ENCODE data around the gene ZNF324.
"Not testable (repeated sequence)": the region's sequence is repeated elsewhere in the genome, so short reads cannot be mapped to it uniquely, and the experiment has no call there.

The ZNF324 gene

DNA sequence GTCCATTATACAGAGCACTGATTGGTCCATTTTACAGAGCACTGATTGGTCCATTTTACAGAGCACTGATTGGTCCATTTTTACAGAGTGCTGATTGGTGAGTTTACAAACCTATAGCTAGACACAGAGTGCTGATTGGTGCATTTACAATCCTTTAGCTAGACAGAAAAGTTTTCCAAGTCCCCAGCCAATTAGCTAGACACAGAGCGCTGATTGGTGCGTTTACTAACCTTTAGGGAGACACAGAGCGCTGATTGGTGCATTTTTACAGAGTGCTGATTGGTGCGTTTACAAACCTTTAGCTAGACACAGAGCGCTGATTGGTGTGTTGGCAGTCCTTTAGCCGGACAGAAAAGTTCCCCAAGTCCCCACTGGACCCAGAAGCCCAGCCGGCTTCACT lies 23.9 kb upstream of the ZNF324 start:
- Histone ChIP-seq H3K9me3 (ENCODE audit: control extremely low read depth in 1 of 5, control insufficient read depth in 4 of 5, insufficient read depth in 2 of 5, low read depth in 1 of 5, low read length in 4 of 5) (peaks cover 0 to 28% (median 6%) of the 10 kb centered on the region in 5 experiments), H3K4me1 (ENCODE audit: control extremely low read depth in 1 of 4, control insufficient read depth in 4 of 4, insufficient read depth in 4 of 4, low read length in 3 of 4) (peaks cover 0 to 19% (median 15%) of the 10 kb centered on the region in 4 experiments)
- DNase-seq; POLR2A ChIA-PET; H3K4me3 ChIP-seq (ENCODE audit: control insufficient read depth in 1 of 7, extremely low read depth in 1 of 7, insufficient read depth in 4 of 7, low read depth in 2 of 7, low read length in 6 of 7); H3K27ac ChIP-seq (ENCODE audit: insufficient read depth in 1 of 2, low read depth in 1 of 2, low read length in 2 of 2, poor library complexity in 1 of 2, severe bottlenecking in 2 of 2); H3K36me3 ChIP-seq (ENCODE audit: control insufficient read depth in 4 of 4, insufficient read depth in 4 of 4, low read length in 3 of 4); H3K27me3 ChIP-seq (replicated peaks in 2 of 5; ENCODE audit: control insufficient read depth in 4 of 5, insufficient read depth in 5 of 5, low read length in 4 of 5): not testable (repeated sequence)
- CTCF ChIA-PET, result interaction anchor here (1.0 kb wide), 1 partner anchor 9 kb away, joined by 3 read pairs; no protein-coding TSS in a partner anchor
- WGBS (ENCODE audit: insufficient coverage), result 96% methylated on average over 7 of the region's 7 CpGs

- H3K4me3 ChIP-seq (ENCODE audit: control insufficient read depth in 1 of 7, extremely low read depth in 1 of 7, insufficient read depth in 4 of 7, low read depth in 2 of 7, low read length in 6 of 7); DNase-seq; POLR2A ChIA-PET; H3K36me3 ChIP-seq (ENCODE audit: control insufficient read depth in 4 of 4, insufficient read depth in 4 of 4, low read length in 3 of 4); H3K27ac ChIP-seq (ENCODE audit: insufficient read depth in 1 of 2, low read depth in 1 of 2, low read length in 2 of 2, poor library complexity in 1 of 2, severe bottlenecking in 2 of 2); CTCF ChIA-PET; H3K9me3 ChIP-seq (ENCODE audit: control extremely low read depth in 1 of 5, control insufficient read depth in 4 of 5, insufficient read depth in 2 of 5, low read depth in 1 of 5, low read length in 4 of 5): not testable (repeated sequence)
- WGBS (ENCODE audit: insufficient coverage), result 76% methylated on average over 3 of the region's 3 CpGs
- peaks cover 0 to 13% (median 8%) of the 10 kb centered on the region in 4 experiments for H3K4me1 ChIP-seq (ENCODE audit: control extremely low read depth in 1 of 4, control insufficient read depth in 4 of 4, insufficient read depth in 4 of 4, low read length in 3 of 4)
- peaks cover 0 to 12% (median under 1%) of the 10 kb centered on the region in 5 experiments for H3K27me3 ChIP-seq (replicated peaks in 2 of 5; ENCODE audit: control insufficient read depth in 4 of 5, insufficient read depth in 5 of 5, low read length in 4 of 5)
Observed at GRCh38 chr19:58448860-58449259, 18.0 kb upstream of the ZNF324 start.

DNA sequence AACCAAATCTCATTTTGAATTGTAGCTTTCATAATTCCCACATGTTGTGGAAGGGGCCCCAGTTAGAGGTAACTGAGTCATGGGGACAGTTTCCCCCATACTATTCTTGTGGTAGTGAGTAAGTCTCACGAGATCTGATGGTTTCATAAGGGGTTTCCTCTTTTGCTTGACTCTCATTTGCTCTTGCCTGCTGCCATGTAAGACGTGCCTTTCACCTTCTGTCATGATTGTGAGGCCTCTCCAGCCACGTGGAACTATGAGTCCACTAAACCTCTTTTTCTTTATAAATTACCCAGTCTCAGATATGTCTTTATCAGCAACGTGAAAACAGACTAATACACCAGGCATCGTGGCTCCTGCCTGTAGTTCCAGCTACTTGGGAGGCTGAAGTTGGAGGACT lies 16.9 kb upstream of the ZNF324 start:
- H3K36me3 ChIP-seq (ENCODE audit: control insufficient read depth in 4 of 4, insufficient read depth in 4 of 4, low read length in 3 of 4), result peaks cover 0 to 11% (median 7%) of the 10 kb centered on the region in 4 experiments
- H3K4me3 ChIP-seq (ENCODE audit: control insufficient read depth in 1 of 7, extremely low read depth in 1 of 7, insufficient read depth in 4 of 7, low read depth in 2 of 7, low read length in 6 of 7); POLR2A ChIA-PET; H3K27ac ChIP-seq (ENCODE audit: insufficient read depth in 1 of 2, low read depth in 1 of 2, low read length in 2 of 2, poor library complexity in 1 of 2, severe bottlenecking in 2 of 2); DNase-seq; H3K9me3 ChIP-seq (ENCODE audit: control extremely low read depth in 1 of 5, control insufficient read depth in 4 of 5, insufficient read depth in 2 of 5, low read depth in 1 of 5, low read length in 4 of 5); CTCF ChIA-PET: not testable (repeated sequence)
- peaks cover 0 to 12% (median 0%) of the 10 kb centered on the region in 5 experiments for H3K27me3 ChIP-seq (replicated peaks in 2 of 5; ENCODE audit: control insufficient read depth in 4 of 5, insufficient read depth in 5 of 5, low read length in 4 of 5)
- WGBS (ENCODE audit: insufficient coverage), result 71% methylated on average over 3 of the region's 5 CpGs
- H3K4me1 ChIP-seq (ENCODE audit: control extremely low read depth in 1 of 4, control insufficient read depth in 4 of 4, insufficient read depth in 4 of 4, low read length in 3 of 4), result peaks cover 0 to 13% (median 8%) of the 10 kb centered on the region in 4 experiments

DNA sequence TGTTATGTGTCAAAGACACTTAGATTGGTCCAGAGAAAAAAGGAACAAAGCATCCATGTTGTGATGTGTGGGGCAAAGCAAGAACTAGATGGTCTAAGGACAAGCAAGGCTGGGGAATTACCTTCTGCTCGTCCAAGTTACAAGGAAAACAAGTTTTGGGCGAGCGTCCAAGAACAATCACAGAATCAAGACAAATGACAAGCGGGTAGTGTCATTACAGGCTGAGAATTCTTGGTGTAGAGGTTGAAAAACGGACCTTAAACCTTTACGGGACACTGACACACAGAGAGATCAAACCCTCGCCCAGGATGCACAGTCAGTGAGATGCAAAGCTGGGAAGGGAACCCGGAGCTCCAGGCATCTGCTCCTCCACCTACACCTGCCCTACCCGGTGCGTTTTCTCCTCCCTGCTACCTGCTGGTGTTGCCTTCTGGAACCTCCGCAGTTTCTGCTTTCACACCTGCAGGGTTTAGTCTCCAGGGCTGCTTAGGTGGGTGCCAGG lies 16.0 kb upstream of the ZNF324 start:
- Histone ChIP-seq H3K36me3 (ENCODE audit: control insufficient read depth in 4 of 4, insufficient read depth in 4 of 4, low read length in 3 of 4) (peaks cover 0 to 16% (median 7%) of the 10 kb centered on the region in 4 experiments), H3K27me3 (replicated peaks in 2 of 5; ENCODE audit: control insufficient read depth in 4 of 5, insufficient read depth in 5 of 5, low read length in 4 of 5) (peaks cover 0 to 12% (median 0%) of the 10 kb centered on the region in 5 experiments), H3K9me3 (ENCODE audit: control extremely low read depth in 1 of 5, control insufficient read depth in 4 of 5, insufficient read depth in 2 of 5, low read depth in 1 of 5, low read length in 4 of 5) (peaks cover 0 to 8% (median 3%) of the 10 kb centered on the region in 5 experiments), H3K27ac (ENCODE audit: insufficient read depth in 1 of 2, low read depth in 1 of 2, low read length in 2 of 2, poor library complexity in 1 of 2, severe bottlenecking in 2 of 2) (no peak overlapping the region), H3K4me3 (ENCODE audit: control insufficient read depth in 1 of 7, extremely low read depth in 1 of 7, insufficient read depth in 4 of 7, low read depth in 2 of 7, low read length in 6 of 7) (peak overlapping the region; percentile 55 to 86 (median 83)), H3K4me1 (ENCODE audit: control extremely low read depth in 1 of 4, control insufficient read depth in 4 of 4, insufficient read depth in 4 of 4, low read length in 3 of 4) (peaks cover 0 to 13% (median 8%) of the 10 kb centered on the region in 4 experiments)
- ChIA-PET POLR2A (interaction anchor here (1.2 kb wide), 1 partner anchor 11 kb away, joined by 5 read pairs; the partner anchor contains the start of gene ZNF132), CTCF (no interaction called here)
- peak in 1 of 3 donors; percentile 19 for DNase-seq
- WGBS (ENCODE audit: insufficient coverage), result 12% methylated on average over 11 of the region's 11 CpGs

GRCh38 chr19:58451358-58452101 lies 15.3 kb upstream of the ZNF324 start, which contains the start of gene ZNF324B:
TSS of gene ZNF324B (plus strand) at chr19:58451622. CDS start at chr19:58453702, 2,080 bp downstream.
- CTCF ChIA-PET, result no interaction called here
- Histone ChIP-seq H3K4me1 (ENCODE audit: control extremely low read depth in 1 of 4, control insufficient read depth in 4 of 4, insufficient read depth in 4 of 4, low read length in 3 of 4) (peaks cover 0 to 13% (median 8%) of the 10 kb centered on the region in 4 experiments), H3K36me3 (ENCODE audit: control insufficient read depth in 4 of 4, insufficient read depth in 4 of 4, low read length in 3 of 4) (peaks cover 1 to 22% (median 12%) of the 10 kb centered on the region in 4 experiments), H3K9me3 (ENCODE audit: control extremely low read depth in 1 of 5, control insufficient read depth in 4 of 5, insufficient read depth in 2 of 5, low read depth in 1 of 5, low read length in 4 of 5) (peaks cover 0 to 8% (median 3%) of the 10 kb centered on the region in 5 experiments), H3K4me3 (ENCODE audit: control insufficient read depth in 1 of 7, extremely low read depth in 1 of 7, insufficient read depth in 4 of 7, low read depth in 2 of 7, low read length in 6 of 7) (peak within 1 kb of the TSS; percentile 55 to 86 (median 83)), H3K27ac (ENCODE audit: insufficient read depth in 1 of 2, low read depth in 1 of 2, low read length in 2 of 2, poor library complexity in 1 of 2, severe bottlenecking in 2 of 2) (peak within 1 kb of the TSS in 1 of 2 experiments; percentile 54), H3K27me3 (replicated peaks in 2 of 5; ENCODE audit: control insufficient read depth in 4 of 5, insufficient read depth in 5 of 5, low read length in 4 of 5) (peaks cover 0 to 9% (median 0%) of the 10 kb centered on the region in 5 experiments)
- POLR2A ChIA-PET, result interaction anchor here (1.2 kb wide), 1 partner anchor 11 kb away, joined by 5 read pairs; the partner anchor contains the start of gene ZNF132
- 0% methylated on average over 68 of the region's 79 CpGs for WGBS (ENCODE audit: insufficient coverage)
- peak; percentile 96 to 97 (median 97) for DNase-seq

- peaks cover 0 to 7% (median 2%) of the 10 kb centered on the region in 5 experiments for H3K9me3 ChIP-seq (ENCODE audit: control extremely low read depth in 1 of 5, control insufficient read depth in 4 of 5, insufficient read depth in 2 of 5, low read depth in 1 of 5, low read length in 4 of 5)
- H3K27me3 ChIP-seq (replicated peaks in 2 of 5; ENCODE audit: control insufficient read depth in 4 of 5, insufficient read depth in 5 of 5, low read length in 4 of 5), result peaks cover 0 to 9% (median 0%) of the 10 kb centered on the region in 5 experiments
- H3K27ac ChIP-seq (ENCODE audit: insufficient read depth in 1 of 2, low read depth in 1 of 2, low read length in 2 of 2, poor library complexity in 1 of 2, severe bottlenecking in 2 of 2), result no peak overlapping the region
- ChIA-PET CTCF (interaction anchor here (1.4 kb wide), 1 partner anchor 25 kb away, joined by 3 read pairs; no protein-coding TSS in a partner anchor), POLR2A (no interaction called here)
- DNase-seq, result no peak
- H3K36me3 ChIP-seq (ENCODE audit: control insufficient read depth in 4 of 4, insufficient read depth in 4 of 4, low read length in 3 of 4), result peaks cover 7 to 33% (median 22%) of the 10 kb centered on the region in 4 experiments
- 98% methylated on average over 6 of the region's 6 CpGs for WGBS (ENCODE audit: insufficient coverage)
- peaks cover 0 to 13% (median 8%) of the 10 kb centered on the region in 4 experiments for H3K4me1 ChIP-seq (ENCODE audit: control extremely low read depth in 1 of 4, control insufficient read depth in 4 of 4, insufficient read depth in 4 of 4, low read length in 3 of 4)
- no peak overlapping the region for H3K4me3 ChIP-seq (ENCODE audit: control insufficient read depth in 1 of 7, extremely low read depth in 1 of 7, insufficient read depth in 4 of 7, low read depth in 2 of 7, low read length in 6 of 7)
Observed at GRCh38 chr19:58453743-58454142, 13.1 kb upstream of the ZNF324 start.
